PFSK-1 (cell line): Measurements from ENCODE around the gene AJM1.

Experiments used
- FOXP2 ChIP-seq: optimal IDR thresholded peaks from 2 replicates; pipeline ENCODE3; 2011; ENCODE audit warnings: borderline replicate concordance, control low read depth, inconsistent platforms; ENCODE audit not compliant: insufficient read depth; ENCODE audit errors: extremely low read length, extremely low read depth
- POLR2AphosphoS5 ChIP-seq: IDR thresholded peaks from 2 replicates; pipeline ENCODE4 v1.6.1; 2012; ENCODE audit warnings: low read depth, mild to moderate bottlenecking, control low read depth, low read length, moderate library complexity
- REST ChIP-seq, 2 experiments: IDR thresholded peaks; 2 replicates each; pipeline versions ENCODE4 v1.6.1 to v1.8.0; 2011 to 2012; ENCODE audit warnings: low read depth in 2 of 2, low read length in 2 of 2, control low read depth in 1 of 2, inconsistent platforms in 1 of 2, mild to moderate bottlenecking in 1 of 2, moderate library complexity in 1 of 2; ENCODE audit not compliant: insufficient read depth in 1 of 2
- SIN3A ChIP-seq: IDR thresholded peaks from 2 replicates; pipeline ENCODE4 v1.6.1; 2012; ENCODE audit warnings: mild to moderate bottlenecking, low read length, moderate library complexity, borderline replicate concordance; ENCODE audit not compliant: insufficient read depth
- TAF1 ChIP-seq: IDR thresholded peaks from 2 replicates; pipeline ENCODE4 v1.6.1; 2012; ENCODE audit warnings: low read length, control low read depth, borderline replicate concordance; ENCODE audit not compliant: insufficient read depth

GRCh38 chr9:136863623-136864273, 21.5 kb downstream of the AJM1 start:
- no peak for TF ChIP-seq TAF1
- no peak for TF ChIP-seq POLR2AphosphoS5
- TF ChIP-seq SIN3A = no peak
- TF ChIP-seq REST (IDR thresholded peaks at IDR 0.05; ENCODE audit: insufficient read depth in 1 of 2, low read depth in 2 of 2, low read length in 2 of 2) = no peak
- TF ChIP-seq FOXP2 = no peak
